Peyer's patch (tissue), 4 donors: ENCODE measurements around the gene RIPPLY3.

Experiments
- POLR2A ChIP-seq, 2 donors: fragments of 450-650 bp; IDR thresholded peaks; one replicate each; pipeline ENCODE4 v1.5.1; 2017; ENCODE audit warnings: antibody characterized with exemption in 2 of 2, mild to moderate bottlenecking in 2 of 2, moderate library complexity in 2 of 2
- TF ChIP-seq, protein P1 (sequence below), 6 experiments: fragments of 450-650 bp in 4 of 6; fragments of 200-600 bp in 2 of 6; sonication (generic) in 1 of 6; IDR thresholded peaks; one replicate each; pipeline ENCODE4 v1.5.1; 2017 to 2019; ENCODE audit warnings: antibody characterized with exemption in 6 of 6, mild to moderate bottlenecking in 3 of 6, moderate library complexity in 1 of 6

DNA sequence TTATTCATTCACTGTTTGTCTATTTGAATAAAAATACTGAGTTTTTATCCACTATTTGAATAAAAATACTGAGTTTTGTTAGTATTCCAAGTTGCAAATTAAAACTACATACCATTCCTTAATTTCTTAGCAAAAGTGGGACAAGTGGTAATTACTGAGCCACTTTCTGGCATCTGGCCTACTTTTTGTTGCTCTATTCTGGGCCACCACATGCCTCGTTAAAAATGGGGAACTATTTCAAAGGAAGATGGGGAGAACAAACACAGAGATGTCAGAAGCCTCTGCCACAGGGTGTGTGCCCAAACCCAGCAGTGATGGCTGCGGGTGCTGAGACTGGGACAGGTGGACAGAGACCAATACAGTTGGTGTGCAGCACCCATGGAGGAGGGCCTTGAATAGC lies 51.8 kb downstream of the RIPPLY3 start:
- TF ChIP-seq POLR2A (IDR thresholded peaks at IDR 0.05): no peak
- TF ChIP-seq, protein P1, sequence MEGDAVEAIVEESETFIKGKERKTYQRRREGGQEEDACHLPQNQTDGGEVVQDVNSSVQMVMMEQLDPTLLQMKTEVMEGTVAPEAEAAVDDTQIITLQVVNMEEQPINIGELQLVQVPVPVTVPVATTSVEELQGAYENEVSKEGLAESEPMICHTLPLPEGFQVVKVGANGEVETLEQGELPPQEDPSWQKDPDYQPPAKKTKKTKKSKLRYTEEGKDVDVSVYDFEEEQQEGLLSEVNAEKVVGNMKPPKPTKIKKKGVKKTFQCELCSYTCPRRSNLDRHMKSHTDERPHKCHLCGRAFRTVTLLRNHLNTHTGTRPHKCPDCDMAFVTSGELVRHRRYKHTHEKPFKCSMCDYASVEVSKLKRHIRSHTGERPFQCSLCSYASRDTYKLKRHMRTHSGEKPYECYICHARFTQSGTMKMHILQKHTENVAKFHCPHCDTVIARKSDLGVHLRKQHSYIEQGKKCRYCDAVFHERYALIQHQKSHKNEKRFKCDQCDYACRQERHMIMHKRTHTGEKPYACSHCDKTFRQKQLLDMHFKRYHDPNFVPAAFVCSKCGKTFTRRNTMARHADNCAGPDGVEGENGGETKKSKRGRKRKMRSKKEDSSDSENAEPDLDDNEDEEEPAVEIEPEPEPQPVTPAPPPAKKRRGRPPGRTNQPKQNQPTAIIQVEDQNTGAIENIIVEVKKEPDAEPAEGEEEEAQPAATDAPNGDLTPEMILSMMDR (IDR thresholded peaks at IDR 0.05): no peak
